ENCODE data around the gene ZBTB39. TPM values are rescaled to one million over a fixed set of nuclear protein-coding genes. Genes with fewer than 3 reads are reported as not detected.

Gene ZBTB39
- total RNA-seq, 1 donor from 2014 or later = 21.1 TPM

- H3K36me3 Mint-ChIP-seq = no peaks in the 10 kb centered on the region
- no peak for DNase-seq (ENCODE audit: low spot score)
- Histone ChIP-seq H3K79me2 (ENCODE audit: low read depth) (no peaks in the 10 kb centered on the region), H3K4me1 (peaks cover 4% of the 10 kb centered on the region), H2AFZ (replicated peaks) (no peak overlapping the region), H3K9ac (no peak overlapping the region), H3K4me3 (no peak overlapping the region), H3F3A (ENCODE audit: low read depth) (peaks cover 3% of the 10 kb centered on the region), H3K27me3 (no peaks in the 10 kb centered on the region), H3K27ac (no peak overlapping the region), H3K4me2 (no peak overlapping the region), H3K36me3 (no peaks in the 10 kb centered on the region), H3K9me3 (ENCODE audit: low read depth) (no peaks in the 10 kb centered on the region), H4K20me1 (ENCODE audit: low read depth) (no peaks in the 10 kb centered on the region)
- peaks cover 2% of the 10 kb centered on the region for H3K9me3 Mint-ChIP-seq
- no peak overlapping the region for H3K4me3 Mint-ChIP-seq
- H3K27ac Mint-ChIP-seq = no peak overlapping the region
- no peak for TF ChIP-seq CTCF (IDR thresholded peaks at IDR 0.05)
- TF ChIP-seq EZH2 (IDR thresholded peaks at IDR 0.05) = no peak
- no peak for TF ChIP-seq EZH2phosphoT487 (IDR thresholded peaks at IDR 0.05)
- H3K27me3 Mint-ChIP-seq (ENCODE audit: insufficient read depth, low read depth) = peaks cover 23% of the 10 kb centered on the region
- H3K4me1 Mint-ChIP-seq = no peaks in the 10 kb centered on the region
Observed at GRCh38 chr12:57042695-57043094, 36.3 kb upstream of the ZBTB39 start.

- Histone ChIP-seq H3K27me3 (no peaks in the 10 kb centered on the region), H3K4me2 (no peak overlapping the region), H4K20me1 (ENCODE audit: low read depth) (no peaks in the 10 kb centered on the region), H3K27ac (no peak overlapping the region), H3K79me2 (ENCODE audit: low read depth) (no peaks in the 10 kb centered on the region), H3K4me3 (no peak overlapping the region), H3K4me1 (peaks cover 4% of the 10 kb centered on the region), H3F3A (ENCODE audit: low read depth) (peaks cover 3% of the 10 kb centered on the region), H3K9me3 (ENCODE audit: low read depth) (no peaks in the 10 kb centered on the region), H2AFZ (replicated peaks) (no peak overlapping the region), H3K9ac (no peak overlapping the region), H3K36me3 (no peaks in the 10 kb centered on the region)
- Mint-ChIP-seq H3K9me3 (peaks cover 2% of the 10 kb centered on the region), H3K36me3 (no peaks in the 10 kb centered on the region), H3K4me3 (no peak overlapping the region), H3K27me3 (ENCODE audit: insufficient read depth, low read depth) (peaks cover 19% of the 10 kb centered on the region), H3K4me1 (no peaks in the 10 kb centered on the region), H3K27ac (no peak overlapping the region)
- DNase-seq (ENCODE audit: low spot score) = no peak
- no peak for TF ChIP-seq CTCF (IDR thresholded peaks at IDR 0.05)
- no peak for TF ChIP-seq EZH2phosphoT487 (IDR thresholded peaks at IDR 0.05)
- TF ChIP-seq EZH2 (IDR thresholded peaks at IDR 0.05) = no peak
Observed at GRCh38 chr12:57040750-57041149, 34.4 kb upstream of the ZBTB39 start.

- Mint-ChIP-seq H3K27ac (no peak overlapping the region), H3K4me3 (no peak overlapping the region)
Observed at GRCh38 chr12:57040211-57040610, 33.9 kb upstream of the ZBTB39 start.

More at GRCh38 chr12:57040211-57040610, 33.9 kb upstream of the ZBTB39 start:
- no peaks in the 10 kb centered on the region for H3K27me3 ChIP-seq
- H3K4me3 ChIP-seq = no peak overlapping the region
- no peaks in the 10 kb centered on the region for H3K36me3 ChIP-seq
- TF ChIP-seq CTCF (IDR thresholded peaks at IDR 0.05) (no peak), EZH2 (IDR thresholded peaks at IDR 0.05) (no peak), EZH2phosphoT487 (IDR thresholded peaks at IDR 0.05) (no peak)
- Mint-ChIP-seq H3K4me1 (no peaks in the 10 kb centered on the region), H3K27me3 (ENCODE audit: insufficient read depth, low read depth) (peaks cover 18% of the 10 kb centered on the region), H3K36me3 (no peaks in the 10 kb centered on the region), H3K9me3 (peaks cover 2% of the 10 kb centered on the region)
- no peaks in the 10 kb centered on the region for H3K9me3 ChIP-seq (ENCODE audit: low read depth)
- no peaks in the 10 kb centered on the region for H4K20me1 ChIP-seq (ENCODE audit: low read depth)
- DNase-seq (ENCODE audit: low spot score) = no peak
- no peak overlapping the region for H2AFZ ChIP-seq (replicated peaks)
- H3K27ac ChIP-seq = no peak overlapping the region
- no peak overlapping the region for H3K9ac ChIP-seq
- H3F3A ChIP-seq (ENCODE audit: low read depth) = peaks cover 3% of the 10 kb centered on the region
- H3K4me1 ChIP-seq = peaks cover 4% of the 10 kb centered on the region
- H3K4me2 ChIP-seq = no peak overlapping the region
- H3K79me2 ChIP-seq (ENCODE audit: low read depth) = no peaks in the 10 kb centered on the region
